Keratinocyte (primary cell): ENCODE data around the gene MEGF10. TPM values are rescaled to one million over a fixed set of nuclear protein-coding genes. Genes with fewer than 3 reads are reported as not detected.

Source experiments
- DNase-seq: peaks from one replicate; pipeline ENCODE4 v3.0.0-alpha.2; 2011; ENCODE audit warnings: low read depth, missing footprints, low spot score
- FAIRE-seq: peaks from 2 replicates; lab custom pipeline; 2011; peaks lifted over from hg19 to GRCh38; lab: Jason Lieb, UNC
- H2AFZ ChIP-seq: 2 replicates; pipeline ENCODE4 v1.6.0; 2012; ENCODE audit warnings: low read length, control low read depth, inconsistent platforms; ENCODE audit not compliant: control insufficient read depth
- H3K27ac ChIP-seq: 2 replicates; pipeline ENCODE4 v1.5.1; 2011; ENCODE audit warnings: low read length; ENCODE audit not compliant: control insufficient read depth, insufficient read depth
- H3K27me3 ChIP-seq: 3 replicates; pipeline ENCODE4 v1.6.0; 2011; ENCODE audit warnings: low read length; ENCODE audit not compliant: control insufficient read depth, insufficient read depth; ENCODE audit errors: extremely low read depth
- H3K36me3 ChIP-seq, 2 experiments: 2 replicates in 1 of 2; 3 replicates in 1 of 2; pipeline ENCODE4 v1.5.1; 2011; ENCODE audit warnings: low read length in 2 of 2, mild to moderate bottlenecking in 1 of 2; ENCODE audit not compliant: control insufficient read depth in 2 of 2, insufficient read depth in 2 of 2; ENCODE audit errors: extremely low read depth in 1 of 2
- H3K4me1 ChIP-seq: 3 replicates; pipeline ENCODE4 v1.5.1; 2011; ENCODE audit warnings: low read length; ENCODE audit not compliant: control insufficient read depth, insufficient read depth; ENCODE audit errors: extremely low read depth
- H3K4me2 ChIP-seq: 3 replicates; pipeline ENCODE4 v1.6.0; 2011; ENCODE audit warnings: low read depth, low read length; ENCODE audit not compliant: control insufficient read depth, insufficient read depth; ENCODE audit errors: extremely low read depth
- H3K4me3 ChIP-seq, 3 experiments: fragments of 200-600 bp in 1 of 3; sonication (generic) in 1 of 3; 2 replicates in 2 of 3; 3 replicates in 1 of 3; pipeline ENCODE4 v1.5.1; 2011 to 2016; ENCODE audit warnings: low read length in 3 of 3, mild to moderate bottlenecking in 3 of 3, control low read depth in 2 of 3, inconsistent platforms in 1 of 3, low read depth in 1 of 3, mixed read lengths in 1 of 3, mixed run types in 1 of 3, moderate library complexity in 1 of 3; ENCODE audit not compliant: control insufficient read depth in 2 of 3, insufficient read depth in 2 of 3; ENCODE audit errors: extremely low read depth in 1 of 3
- H3K79me2 ChIP-seq: 2 replicates; pipeline ENCODE4 v1.6.0; 2012; ENCODE audit warnings: low read length; ENCODE audit not compliant: control insufficient read depth, insufficient read depth
- H3K9ac ChIP-seq: 3 replicates; pipeline ENCODE4 v1.6.0; 2011; ENCODE audit warnings: low read length; ENCODE audit not compliant: control insufficient read depth, insufficient read depth; ENCODE audit errors: extremely low read depth
- H3K9me1 ChIP-seq: 3 replicates; pipeline ENCODE4 v1.6.0; 2011; ENCODE audit warnings: low read length; ENCODE audit not compliant: control insufficient read depth, insufficient read depth; ENCODE audit errors: extremely low read depth
- H3K9me3 ChIP-seq: 2 replicates; pipeline ENCODE4 v1.5.1; 2012; ENCODE audit warnings: low read depth, low read length; ENCODE audit not compliant: control insufficient read depth
- H4K20me1 ChIP-seq: 3 replicates; pipeline ENCODE4 v1.6.0; 2011; ENCODE audit warnings: low read length; ENCODE audit not compliant: control insufficient read depth, insufficient read depth; ENCODE audit errors: extremely low read depth
- EZH2 ChIP-seq: IDR thresholded peaks from one replicate; pipeline ENCODE4 v1.6.1; 2012; ENCODE audit warnings: inconsistent platforms, mild to moderate bottlenecking, low read length, moderate library complexity
- dilution Hi-C: fragments of 300-500 bp; cut with MboI; formaldehyde crosslinking; loops from one replicate; pipeline ENCODE4 v1.7.0; 2020; ENCODE audit warnings: low sequenced_read_pairs; ENCODE audit not compliant: extremely low pct_ligation_motif_present
- polyA plus RNA-seq, 5 experiments: library from polyadenylated mRNA; depleted of rRNA in 3 of 5; stranded (reverse) in 3 of 5; stranded (forward) in 1 of 5; unstranded in 1 of 5; fragments of >200 nt; gene quantifications; 1 replicate in 1 of 5; 2 replicates in 3 of 5; 3 replicates in 1 of 5; pipeline versions ENCODE4 v1.2.1 to v1.2.3, GENCODE V29; 2011 to 2012; ENCODE audit warnings: missing spikeins in 2 of 5, low read depth in 1 of 5, low replicate concordance in 1 of 5
- TF ChIP-seq, protein P1 (sequence below), 3 experiments: IDR thresholded peaks in 1 of 3; conservative IDR thresholded peaks in 1 of 3; optimal IDR thresholded peaks in 1 of 3; 2 replicates in 2 of 3; 3 replicates in 1 of 3; pipeline versions ENCODE3 to v1.5.1; 2011; ENCODE audit warnings: low read length in 3 of 3, mild to moderate bottlenecking in 3 of 3, moderate library complexity in 2 of 3, control low read depth in 1 of 3, inconsistent platforms in 1 of 3; ENCODE audit not compliant: insufficient read depth in 2 of 3; ENCODE audit errors: extremely low read depth in 1 of 3

Gene MEGF10
- polyA plus RNA-seq, 1 donor (not counting 4 experiments of a cell fraction or from before 2014, with no cell fraction given) = not detected

DNA sequence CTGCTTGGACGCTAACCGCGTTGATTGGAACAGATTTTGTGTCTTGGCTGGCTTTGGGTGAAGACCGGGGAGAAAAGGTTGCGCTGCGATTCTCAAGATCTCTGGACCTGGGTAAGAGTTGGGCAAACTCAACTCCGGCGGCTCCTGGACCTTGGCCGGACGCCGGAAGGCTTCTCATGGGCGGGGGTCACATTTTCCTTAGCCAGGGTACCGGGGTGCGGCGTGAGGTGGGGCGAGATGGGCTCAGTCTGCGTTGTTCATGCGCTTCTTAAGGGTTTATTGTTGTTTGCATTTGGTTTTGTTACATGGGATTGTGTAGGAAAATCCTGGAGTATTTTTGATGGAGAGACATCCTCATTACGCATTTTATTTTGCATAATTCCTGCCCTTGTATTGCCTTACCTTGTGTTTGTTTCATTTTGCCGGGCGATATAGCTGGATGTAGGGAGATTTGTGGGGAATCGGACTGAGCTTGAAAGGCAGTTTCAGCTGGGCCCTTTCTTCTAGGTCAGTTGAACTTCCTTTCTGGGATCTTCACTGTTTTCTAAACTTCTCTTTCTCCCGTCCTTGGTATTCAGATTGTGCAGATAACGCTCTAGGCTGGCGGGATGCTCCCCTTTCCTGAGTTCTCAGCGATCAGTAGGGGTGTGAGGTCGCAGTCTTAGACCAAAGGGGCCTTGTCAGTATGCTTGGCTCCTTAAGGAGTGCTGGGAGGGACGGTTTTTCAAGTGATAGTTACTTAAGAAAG is 524 bp downstream of the MEGF10 start:
- Histone ChIP-seq H3K27ac (no peak overlapping the region), H3K27me3 (peaks cover 33% of the 10 kb centered on the region), H3K36me3 (no peaks in the 10 kb centered on the region), H4K20me1 (no peaks in the 10 kb centered on the region), H3K9me1 (no peaks in the 10 kb centered on the region), H3K79me2 (no peaks in the 10 kb centered on the region), H3K4me3 (peak overlapping the region in 1 of 3 experiments; percentile 11), H3K9ac (no peak overlapping the region), H3K9me3 (no peaks in the 10 kb centered on the region), H2AFZ (no peak overlapping the region), H3K4me2 (peak overlapping the region; percentile 34), H3K4me1 (peaks cover 2% of the 10 kb centered on the region)
- TF ChIP-seq, protein P1, sequence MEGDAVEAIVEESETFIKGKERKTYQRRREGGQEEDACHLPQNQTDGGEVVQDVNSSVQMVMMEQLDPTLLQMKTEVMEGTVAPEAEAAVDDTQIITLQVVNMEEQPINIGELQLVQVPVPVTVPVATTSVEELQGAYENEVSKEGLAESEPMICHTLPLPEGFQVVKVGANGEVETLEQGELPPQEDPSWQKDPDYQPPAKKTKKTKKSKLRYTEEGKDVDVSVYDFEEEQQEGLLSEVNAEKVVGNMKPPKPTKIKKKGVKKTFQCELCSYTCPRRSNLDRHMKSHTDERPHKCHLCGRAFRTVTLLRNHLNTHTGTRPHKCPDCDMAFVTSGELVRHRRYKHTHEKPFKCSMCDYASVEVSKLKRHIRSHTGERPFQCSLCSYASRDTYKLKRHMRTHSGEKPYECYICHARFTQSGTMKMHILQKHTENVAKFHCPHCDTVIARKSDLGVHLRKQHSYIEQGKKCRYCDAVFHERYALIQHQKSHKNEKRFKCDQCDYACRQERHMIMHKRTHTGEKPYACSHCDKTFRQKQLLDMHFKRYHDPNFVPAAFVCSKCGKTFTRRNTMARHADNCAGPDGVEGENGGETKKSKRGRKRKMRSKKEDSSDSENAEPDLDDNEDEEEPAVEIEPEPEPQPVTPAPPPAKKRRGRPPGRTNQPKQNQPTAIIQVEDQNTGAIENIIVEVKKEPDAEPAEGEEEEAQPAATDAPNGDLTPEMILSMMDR (optimal IDR thresholded peaks at IDR 0.05 in 1 of 3, IDR thresholded peaks at IDR 0.05 in 1 of 3, conservative IDR thresholded peaks at IDR 0.05 in 1 of 3; ENCODE audit: extremely low read depth in 1 of 3, insufficient read depth in 2 of 3, low read length in 3 of 3) = no peak
- peak; percentile 62 for TF ChIP-seq EZH2
- DNase-seq (no peak), FAIRE-seq (no peak)
- dilution Hi-C loops = no loop called here

DNA sequence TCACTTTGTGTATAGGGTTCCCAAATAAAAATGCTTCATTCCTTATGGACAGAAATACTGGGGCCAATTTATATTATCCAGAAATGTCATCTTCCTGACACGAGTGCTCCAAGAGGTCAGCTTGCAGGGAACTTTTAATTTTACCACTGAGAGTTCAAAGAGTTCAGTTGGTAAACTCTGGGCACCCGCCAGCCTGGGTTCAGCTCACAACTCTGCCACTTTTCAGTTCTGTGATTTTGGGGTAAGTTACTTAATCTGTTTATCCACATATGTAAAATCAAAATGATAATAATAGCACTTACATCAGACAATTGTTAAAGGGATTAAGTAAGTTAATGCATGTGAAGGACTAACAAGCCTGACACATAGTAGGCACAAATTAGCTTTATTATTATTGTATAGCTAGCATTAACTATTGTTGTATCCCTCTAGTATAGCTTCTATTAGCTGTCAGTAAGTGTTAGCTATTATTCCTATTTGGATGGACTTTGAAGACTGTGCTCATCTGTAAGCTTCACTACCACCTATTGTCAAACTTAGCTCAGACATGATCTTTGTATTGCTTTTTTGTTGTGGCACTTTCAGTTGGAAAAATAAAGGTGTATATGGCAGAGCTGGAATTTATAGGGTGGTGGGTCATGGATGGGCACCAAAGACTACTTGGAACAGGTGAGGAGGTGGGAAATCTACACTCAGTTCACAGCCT is 1.6 kb downstream of the MEGF10 start:
- H3K4me2 ChIP-seq = no peak overlapping the region
- no peak for DNase-seq
- no peak overlapping the region for H3K9ac ChIP-seq

More for the DNA sequence above, 1.6 kb downstream of the MEGF10 start:
- Histone ChIP-seq H2AFZ (no peak overlapping the region), H3K9me1 (no peaks in the 10 kb centered on the region), H3K36me3 (no peaks in the 10 kb centered on the region), H3K79me2 (no peaks in the 10 kb centered on the region), H3K4me1 (peaks cover 4% of the 10 kb centered on the region), H3K27me3 (peaks cover 33% of the 10 kb centered on the region), H3K4me3 (no peak overlapping the region), H3K27ac (no peak overlapping the region), H3K9me3 (no peaks in the 10 kb centered on the region), H4K20me1 (no peaks in the 10 kb centered on the region)
- dilution Hi-C loops = no loop called here
- no peak for FAIRE-seq
- TF ChIP-seq EZH2 = no peak
- TF ChIP-seq, protein P1 (optimal IDR thresholded peaks at IDR 0.05 in 1 of 3, IDR thresholded peaks at IDR 0.05 in 1 of 3, conservative IDR thresholded peaks at IDR 0.05 in 1 of 3; ENCODE audit: extremely low read depth in 1 of 3, insufficient read depth in 2 of 3, low read length in 3 of 3) = no peak
